Liver (tissue), 9 donors: ENCODE results near the gene PNLIPRP2. TPM values are rescaled to one million over a fixed set of nuclear protein-coding genes. Genes with fewer than 3 reads are reported as not detected.

Experiments
- DNase-seq: peaks from one replicate; pipeline ENCODE4 v3.0.0-alpha.2; 2017; ENCODE audit warnings: low spot score
- H3K27ac ChIP-seq, 2 donors: one replicate each; pipeline ENCODE4 v1.7.0; 2013; ENCODE audit warnings: inconsistent platforms in 2 of 2, low read length in 2 of 2, control low read depth in 1 of 2, low read depth in 1 of 2, mild to moderate bottlenecking in 1 of 2
- H3K27me3 ChIP-seq, 4 donors: one replicate each; pipeline versions ENCODE4 v1.6.1 to v1.7.0; 2013; ENCODE audit warnings: low read length in 3 of 4, inconsistent platforms in 1 of 4, mild to moderate bottlenecking in 1 of 4, moderate library complexity in 1 of 4; ENCODE audit not compliant: control insufficient read depth in 4 of 4, insufficient read depth in 4 of 4
- H3K36me3 ChIP-seq, 4 donors: one replicate each; pipeline versions ENCODE4 v1.6.1 to v1.7.0; 2013; ENCODE audit warnings: low read length in 3 of 4, mild to moderate bottlenecking in 3 of 4, low read depth in 1 of 4, moderate library complexity in 1 of 4; ENCODE audit not compliant: control insufficient read depth in 4 of 4, insufficient read depth in 3 of 4
- H3K4me1 ChIP-seq, 4 donors: one replicate each; pipeline versions ENCODE4 v1.6.1 to v1.7.0; 2013; ENCODE audit warnings: low read length in 3 of 4, mild to moderate bottlenecking in 3 of 4, moderate library complexity in 1 of 4; ENCODE audit not compliant: control insufficient read depth in 4 of 4, insufficient read depth in 4 of 4
- H3K4me3 ChIP-seq, 3 donors: one replicate each; pipeline versions ENCODE4 v1.6.1 to v1.7.0; 2013; ENCODE audit warnings: low read length in 3 of 3, control low read depth in 1 of 3, low read depth in 1 of 3, mild to moderate bottlenecking in 1 of 3
- H3K9ac ChIP-seq, 2 donors: one replicate each; pipeline ENCODE4 v1.7.0; 2013; ENCODE audit warnings: low read length in 2 of 2, mild to moderate bottlenecking in 2 of 2, moderate library complexity in 2 of 2, control low read depth in 1 of 2, low read depth in 1 of 2
- H3K9me3 ChIP-seq, 4 donors: one replicate each; pipeline versions ENCODE4 v1.6.1 to v1.7.0; 2013; ENCODE audit warnings: low read length in 3 of 4; ENCODE audit not compliant: control insufficient read depth in 4 of 4
- ATF3 ChIP-seq: IDR thresholded peaks from 2 replicates; pipeline ENCODE4 v1.6.1; 2016; ENCODE audit warnings: antibody characterized with exemption
- CTCF ChIP-seq: fragments of 150-350 bp; IDR thresholded peaks from 2 replicates; pipeline ENCODE4 v1.5.1; 2017; ENCODE audit warnings: improper control_type of control experiment, low read depth, low read length; ENCODE audit not compliant: missing input control
- EGR1 ChIP-seq, 2 donors: IDR thresholded peaks; 2 replicates each; pipeline ENCODE4 v1.6.1; 2016 to 2018; ENCODE audit warnings: antibody characterized with exemption in 2 of 2, low read depth in 2 of 2
- FOXA1 ChIP-seq: IDR thresholded peaks from 2 replicates; pipeline ENCODE4 v1.6.1; 2016; ENCODE audit warnings: antibody characterized with exemption
- FOXA2 ChIP-seq: IDR thresholded peaks from 2 replicates; pipeline ENCODE4 v1.6.1; 2016; ENCODE audit warnings: antibody characterized with exemption
- GABPA ChIP-seq, 2 donors: IDR thresholded peaks in 1 of 2; conservative IDR thresholded peaks in 1 of 2; 2 replicates each; pipeline ENCODE4 v1.6.1; 2016; ENCODE audit warnings: antibody characterized with exemption in 2 of 2, mild to moderate bottlenecking in 1 of 2, moderate library complexity in 1 of 2
- HNF4A ChIP-seq, 2 donors: conservative IDR thresholded peaks; 2 replicates each; pipeline ENCODE4 v1.6.1; 2016; ENCODE audit warnings: antibody characterized with exemption in 2 of 2, mild to moderate bottlenecking in 2 of 2
- HNF4G ChIP-seq: IDR thresholded peaks from 2 replicates; pipeline ENCODE4 v1.6.1; 2016; ENCODE audit warnings: antibody characterized with exemption
- JUND ChIP-seq, 2 donors: IDR thresholded peaks; 2 replicates each; pipeline ENCODE4 v1.6.1; 2016; ENCODE audit warnings: antibody characterized with exemption in 2 of 2
- MAX ChIP-seq: IDR thresholded peaks from 2 replicates; pipeline ENCODE4 v1.6.1; 2016; ENCODE audit warnings: antibody characterized with exemption
- NR2F2 ChIP-seq: IDR thresholded peaks from 2 replicates; pipeline ENCODE4 v1.6.1; 2016; ENCODE audit warnings: antibody characterized with exemption
- RAD21 ChIP-seq, 2 donors: IDR thresholded peaks; 2 replicates each; pipeline ENCODE4 v1.6.1; 2016; ENCODE audit warnings: antibody characterized with exemption in 2 of 2, mild to moderate bottlenecking in 2 of 2
- RXRA ChIP-seq, 2 donors: IDR thresholded peaks; 2 replicates each; pipeline ENCODE4 v1.6.1; 2017 to 2018; ENCODE audit warnings: antibody characterized with exemption in 2 of 2, mild to moderate bottlenecking in 1 of 2
- SP1 ChIP-seq: IDR thresholded peaks from 2 replicates; pipeline ENCODE4 v1.6.1; 2018; ENCODE audit warnings: antibody characterized with exemption, mild to moderate bottlenecking
- TAF1 ChIP-seq: conservative IDR thresholded peaks from 2 replicates; pipeline ENCODE4 v1.6.1; 2016; ENCODE audit warnings: antibody characterized with exemption, mild to moderate bottlenecking
- YY1 ChIP-seq: IDR thresholded peaks from 2 replicates; pipeline ENCODE4 v1.6.1; 2016; ENCODE audit warnings: antibody characterized with exemption, mild to moderate bottlenecking
- ZBTB33 ChIP-seq: IDR thresholded peaks from 2 replicates; pipeline ENCODE4 v1.6.1; 2016; ENCODE audit warnings: antibody characterized with exemption
- WGBS: extraction: QIAGEN DNeasy Blood & Tissue Kit; methylation state at CpG from one replicate; pipeline ENCODE4 v1.1.7; 2013; 5-methylcytosine and 5-hydroxymethylcytosine counted together
- polyA plus RNA-seq, 2 donors: library from polyadenylated mRNA; stranded (reverse) in 1 of 2; unstranded in 1 of 2; fragments of 200-250 nt in 1 of 2; fragments of >200 nt in 1 of 2; fragmentation: Nextera tagmentation in 1 of 2; extraction: Ambion mirVana in 1 of 2; gene quantifications; one replicate each; pipeline versions ENCODE4 v1.2.1 to v1.2.3, GENCODE V29; 2013 to 2015
- total RNA-seq, 2 donors: library from RNA; depleted of rRNA; stranded (reverse); fragments of >200 nt; gene quantifications; one replicate each; pipeline ENCODE4 v1.2.3, GENCODE V29; 2014
- donor health status: healthy.
- donor health status: healthy.
- donor health status: healthy.
- donor health status: healthy.
- donor health status: healthy.

The PNLIPRP2 gene
- not detected for total RNA-seq
- polyA plus RNA-seq: not detected

- no peak for DNase-seq
- H3K9ac ChIP-seq: no peak within 1 kb of the TSS
- H3K27ac ChIP-seq: no peak within 1 kb of the TSS
Observed at GRCh38 chr10:116620423-116621400, at the start of gene PNLIPRP2. TSS of gene PNLIPRP2 (plus strand) at chr10:116620953.

GRCh38 chr10:116574797-116575196 lies 46.0 kb upstream of the PNLIPRP2 start:
- 69% methylated on average over 3 of the region's 3 CpGs for WGBS
- H3K27me3 ChIP-seq: peaks cover 0 to 3% (median 0%) of the 10 kb centered on the region in 4 donors
- no peaks in the 10 kb centered on the region for H3K9me3 ChIP-seq
- H3K4me3 ChIP-seq: no peak overlapping the region
- DNase-seq: no peak
- no peaks in the 10 kb centered on the region for H3K36me3 ChIP-seq
- no peak overlapping the region for H3K9ac ChIP-seq
- H3K4me1 ChIP-seq: no peaks in the 10 kb centered on the region
- no peak overlapping the region for H3K27ac ChIP-seq
- TF ChIP-seq NR2F2 (no peak), RXRA (IDR thresholded peaks at IDR 0.05) (no peak), ATF3 (no peak), CTCF (no peak), JUND (IDR thresholded peaks at IDR 0.05) (no peak), EGR1 (IDR thresholded peaks at IDR 0.05; ENCODE audit: low read depth in 2 of 2) (no peak), FOXA1 (no peak), ZBTB33 (no peak), YY1 (no peak), SP1 (no peak), MAX (no peak), HNF4A (conservative IDR thresholded peaks at IDR 0.05) (no peak), FOXA2 (no peak), RAD21 (IDR thresholded peaks at IDR 0.05) (no peak), TAF1 (no peak)

More at GRCh38 chr10:116620423-116621400, at the start of gene PNLIPRP2:
- H3K36me3 ChIP-seq: no peaks in the 10 kb centered on the region
- TF ChIP-seq SP1 (no peak), TAF1 (no peak), GABPA (IDR thresholded peaks at IDR 0.05 in 1 of 2, conservative IDR thresholded peaks at IDR 0.05 in 1 of 2) (no peak), HNF4G (no peak), FOXA1 (no peak), YY1 (no peak), CTCF (no peak), EGR1 (IDR thresholded peaks at IDR 0.05; ENCODE audit: low read depth in 2 of 2) (no peak), RXRA (IDR thresholded peaks at IDR 0.05) (no peak), NR2F2 (no peak)
- WGBS: 70% methylated on average over 20 of the region's 20 CpGs
- no peaks in the 10 kb centered on the region for H3K4me1 ChIP-seq
- no peaks in the 10 kb centered on the region for H3K27me3 ChIP-seq
- H3K4me3 ChIP-seq: no peak within 1 kb of the TSS
- H3K9me3 ChIP-seq: no peaks in the 10 kb centered on the region
